Dermis microvascular lymphatic vessel endothelial cell (primary cell): ENCODE results near the gene POM121C. TPM values are rescaled to one million over a fixed set of nuclear protein-coding genes. Genes with fewer than 3 reads are reported as not detected.
"Not testable (repeated sequence)": the region's sequence is repeated elsewhere in the genome, so short reads cannot be mapped to it uniquely, and the experiment has no call there.

Experiments used
- DNase-seq, 2 donors: peaks; one replicate each; pipeline versions ENCODE4 v3.0.0 to v3.0.0-alpha.2; 2010; ENCODE audit warnings: low read depth in 2 of 2
- total RNA-seq: library from RNA; depleted of rRNA; stranded (reverse); fragments of >200 nt; gene quantifications from 2 replicates; pipeline ENCODE4 v1.2.1, GENCODE V29; 2014

Gene POM121C
- total RNA-seq, 1 donor from 2014 or later = 4.5 TPM

- DNase-seq = not testable (repeated sequence)
Measured at GRCh38 chr7:75395329-75395728, 90.8 kb downstream of the POM121C start, which contains the start of gene TRIM73. TRIM73 (plus strand) TSS chr7:75395629; CDS start chr7:75398934, 3,305 bp downstream.

GRCh38 chr7:75393194-75393593, 92.9 kb downstream of the POM121C start:
- not testable (repeated sequence) for DNase-seq

- DNase-seq = not testable (repeated sequence)
Measured at GRCh38 chr7:75374519-75375317, 111.4 kb downstream of the POM121C start.

GRCh38 chr7:75374144-75374518, 112.0 kb downstream of the POM121C start:
- not testable (repeated sequence) for DNase-seq

- not testable (repeated sequence) for DNase-seq
Measured at GRCh38 chr7:75367313-75367712, 118.8 kb downstream of the POM121C start.

Other genes starting within 250 kb of the POM121C start
- gene TRIM73, start 90.7 kb downstream of the POM121C start, total RNA-seq = 0.90 and 1.0 TPM in 2 replicates
- under 0.01 TPM in 1 of 2 replicates, not detected in the other for gene SPDYE5, start 6.0 kb upstream of the POM121C start, total RNA-seq